GM12801 (cell line): ENCODE measurements around the gene PPP1R10.

Experiments
- TF ChIP-seq, protein P1 (sequence below): IDR thresholded peaks from one replicate; pipeline ENCODE4 v1.5.1; 2011; ENCODE audit warnings: control low read depth; ENCODE audit not compliant: insufficient read length; ENCODE audit errors: extremely low read depth

The PPP1R10 gene

GRCh38 chr6:30647242-30648116 is 30.4 kb upstream of the PPP1R10 start:
- TF ChIP-seq, protein P1, sequence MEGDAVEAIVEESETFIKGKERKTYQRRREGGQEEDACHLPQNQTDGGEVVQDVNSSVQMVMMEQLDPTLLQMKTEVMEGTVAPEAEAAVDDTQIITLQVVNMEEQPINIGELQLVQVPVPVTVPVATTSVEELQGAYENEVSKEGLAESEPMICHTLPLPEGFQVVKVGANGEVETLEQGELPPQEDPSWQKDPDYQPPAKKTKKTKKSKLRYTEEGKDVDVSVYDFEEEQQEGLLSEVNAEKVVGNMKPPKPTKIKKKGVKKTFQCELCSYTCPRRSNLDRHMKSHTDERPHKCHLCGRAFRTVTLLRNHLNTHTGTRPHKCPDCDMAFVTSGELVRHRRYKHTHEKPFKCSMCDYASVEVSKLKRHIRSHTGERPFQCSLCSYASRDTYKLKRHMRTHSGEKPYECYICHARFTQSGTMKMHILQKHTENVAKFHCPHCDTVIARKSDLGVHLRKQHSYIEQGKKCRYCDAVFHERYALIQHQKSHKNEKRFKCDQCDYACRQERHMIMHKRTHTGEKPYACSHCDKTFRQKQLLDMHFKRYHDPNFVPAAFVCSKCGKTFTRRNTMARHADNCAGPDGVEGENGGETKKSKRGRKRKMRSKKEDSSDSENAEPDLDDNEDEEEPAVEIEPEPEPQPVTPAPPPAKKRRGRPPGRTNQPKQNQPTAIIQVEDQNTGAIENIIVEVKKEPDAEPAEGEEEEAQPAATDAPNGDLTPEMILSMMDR, result no peak

- TF ChIP-seq, protein P1, result no peak
Observed at GRCh38 chr6:30646450-30647241, 29.6 kb upstream of the PPP1R10 start, which contains the start of gene C6orf136. Gene C6orf136, plus strand, starts transcription at chr6:30647133. Its CDS starts 99 bp downstream, at chr6:30647232.

- TF ChIP-seq, protein P1, result no peak
Observed at GRCh38 chr6:30645989-30646388, 28.9 kb upstream of the PPP1R10 start.

DNA sequence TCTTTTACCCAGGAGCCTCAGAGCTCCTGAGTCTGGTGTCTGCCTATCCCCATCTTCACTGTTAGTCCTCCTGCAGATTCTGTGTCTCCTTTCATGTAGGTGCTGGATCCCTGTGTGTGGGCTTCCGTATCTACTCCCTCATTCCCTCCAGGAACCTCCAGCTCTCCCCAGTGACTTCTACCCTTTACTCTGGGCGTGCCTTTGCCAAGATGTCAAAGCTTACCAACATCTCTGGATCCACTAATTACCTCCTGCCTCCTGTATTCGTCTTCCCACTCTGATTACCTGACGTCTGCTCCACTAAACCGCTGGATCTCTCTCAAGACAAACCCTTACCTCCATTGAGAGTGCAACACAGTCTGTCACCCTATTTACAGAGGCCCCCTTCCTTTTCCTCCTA is 27.7 kb upstream of the PPP1R10 start:
- TF ChIP-seq, protein P1, result no peak

DNA sequence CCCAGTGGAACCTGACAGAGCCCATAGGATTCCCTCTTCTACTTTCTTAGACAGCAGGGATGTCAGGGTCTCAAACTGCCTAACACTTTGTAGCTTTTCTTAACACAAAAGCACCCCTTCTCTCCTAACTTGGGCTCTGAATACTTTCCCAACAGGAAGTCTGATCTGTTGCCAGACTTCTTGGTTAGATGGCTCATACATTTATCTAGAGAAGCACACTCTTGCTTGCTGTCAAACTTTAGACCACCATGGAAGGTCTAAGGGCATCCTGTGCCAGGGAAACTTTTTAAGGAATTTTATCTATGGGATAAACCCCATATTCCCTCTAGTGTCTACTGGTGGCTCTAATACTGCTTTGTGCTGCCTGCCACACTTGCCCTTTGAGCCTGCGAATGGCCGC is 26.6 kb upstream of the PPP1R10 start:
- TF ChIP-seq, protein P1, result no peak

DNA sequence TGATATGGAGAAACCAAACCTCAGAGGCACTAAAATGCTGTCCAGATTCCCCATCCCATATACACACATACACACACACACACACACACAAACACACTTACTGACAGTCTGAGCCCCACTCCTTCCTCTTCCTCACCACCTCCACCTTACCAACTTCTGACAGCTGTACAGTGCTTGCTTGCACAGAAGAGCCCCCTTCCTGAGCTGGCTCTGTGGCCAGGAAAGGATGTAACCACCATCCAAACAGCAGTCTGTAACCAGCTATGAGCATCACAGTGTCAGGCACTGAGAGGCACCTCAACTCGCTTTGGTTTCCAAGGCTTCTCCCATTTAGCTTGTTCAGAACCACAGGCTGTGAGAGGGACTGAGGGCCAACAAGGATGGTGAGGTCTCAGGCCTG is 24.0 kb upstream of the PPP1R10 start:
- TF ChIP-seq, protein P1, result no peak

DNA sequence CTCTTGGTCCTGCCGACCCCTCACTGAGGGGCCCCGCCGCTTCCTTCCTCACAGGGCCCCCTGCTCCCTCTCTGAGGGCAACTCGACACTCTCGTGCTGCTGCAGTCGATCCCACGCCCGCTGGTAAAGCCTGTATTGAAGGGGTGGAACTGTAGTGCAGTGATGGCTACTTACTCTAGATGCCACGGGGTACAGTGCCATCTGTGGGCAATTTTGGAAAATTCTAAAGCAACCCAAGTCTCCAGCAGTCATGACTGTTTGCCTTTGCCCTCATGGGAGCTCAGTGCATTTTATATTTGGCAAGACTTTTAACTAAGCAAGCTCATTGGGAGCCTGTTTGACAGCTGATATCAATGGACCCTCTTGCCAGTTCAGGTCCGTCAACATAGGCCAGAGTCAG is 23.4 kb upstream of the PPP1R10 start:
- TF ChIP-seq, protein P1, result no peak
